Measurements from ENCODE around the gene KCP. TPM values are rescaled to one million over a fixed set of nuclear protein-coding genes. Genes with fewer than 3 reads are reported as not detected.

KCP gene
- polyA plus RNA-seq, 1 donor (not counting 4 experiments of a cell fraction or from before 2014, with no cell fraction given): not detected

DNA sequence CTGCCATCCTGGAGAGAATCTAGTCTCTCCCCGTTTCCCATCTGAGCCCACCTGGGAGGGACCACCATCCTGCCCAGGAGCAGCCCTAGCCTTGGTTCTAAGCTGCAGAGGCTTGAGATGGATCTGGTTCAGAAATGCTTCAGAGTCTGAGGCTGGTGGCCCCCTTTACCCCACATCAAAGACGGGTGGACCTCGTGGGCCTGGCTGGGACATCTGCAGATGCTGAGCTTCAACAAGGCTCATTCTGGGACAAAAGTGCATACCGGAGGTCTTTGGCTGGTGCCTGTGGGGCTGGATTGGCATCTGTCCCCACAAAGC, 22.3 kb upstream of the KCP start:
- no peak for FAIRE-seq
- no peaks in the 10 kb centered on the region for H3K9me1 ChIP-seq (ENCODE audit: control insufficient read depth, extremely low read depth, insufficient read depth, low read length)
- DNase-seq (ENCODE audit: low read depth, low spot score): no peak
- TF ChIP-seq, protein P1, sequence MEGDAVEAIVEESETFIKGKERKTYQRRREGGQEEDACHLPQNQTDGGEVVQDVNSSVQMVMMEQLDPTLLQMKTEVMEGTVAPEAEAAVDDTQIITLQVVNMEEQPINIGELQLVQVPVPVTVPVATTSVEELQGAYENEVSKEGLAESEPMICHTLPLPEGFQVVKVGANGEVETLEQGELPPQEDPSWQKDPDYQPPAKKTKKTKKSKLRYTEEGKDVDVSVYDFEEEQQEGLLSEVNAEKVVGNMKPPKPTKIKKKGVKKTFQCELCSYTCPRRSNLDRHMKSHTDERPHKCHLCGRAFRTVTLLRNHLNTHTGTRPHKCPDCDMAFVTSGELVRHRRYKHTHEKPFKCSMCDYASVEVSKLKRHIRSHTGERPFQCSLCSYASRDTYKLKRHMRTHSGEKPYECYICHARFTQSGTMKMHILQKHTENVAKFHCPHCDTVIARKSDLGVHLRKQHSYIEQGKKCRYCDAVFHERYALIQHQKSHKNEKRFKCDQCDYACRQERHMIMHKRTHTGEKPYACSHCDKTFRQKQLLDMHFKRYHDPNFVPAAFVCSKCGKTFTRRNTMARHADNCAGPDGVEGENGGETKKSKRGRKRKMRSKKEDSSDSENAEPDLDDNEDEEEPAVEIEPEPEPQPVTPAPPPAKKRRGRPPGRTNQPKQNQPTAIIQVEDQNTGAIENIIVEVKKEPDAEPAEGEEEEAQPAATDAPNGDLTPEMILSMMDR (optimal IDR thresholded peaks at IDR 0.05 in 1 of 3, IDR thresholded peaks at IDR 0.05 in 1 of 3, conservative IDR thresholded peaks at IDR 0.05 in 1 of 3; ENCODE audit: extremely low read depth in 1 of 3, insufficient read depth in 2 of 3, low read length in 3 of 3): no peak
- H3K9ac ChIP-seq (ENCODE audit: control insufficient read depth, extremely low read depth, insufficient read depth, low read length): no peak overlapping the region
- no peak overlapping the region for H2AFZ ChIP-seq (ENCODE audit: control insufficient read depth, low read length)
- H3K79me2 ChIP-seq (ENCODE audit: control insufficient read depth, insufficient read depth, low read length): no peaks in the 10 kb centered on the region
- no peaks in the 10 kb centered on the region for H3K4me1 ChIP-seq (ENCODE audit: control insufficient read depth, extremely low read depth, insufficient read depth, low read length)
- peaks cover 30% of the 10 kb centered on the region for H3K27me3 ChIP-seq (ENCODE audit: control insufficient read depth, extremely low read depth, insufficient read depth, low read length)
- H3K4me3 ChIP-seq (ENCODE audit: control insufficient read depth in 2 of 3, extremely low read depth in 1 of 3, insufficient read depth in 2 of 3, low read depth in 1 of 3, low read length in 3 of 3): no peak overlapping the region
- no peaks in the 10 kb centered on the region for H3K36me3 ChIP-seq (ENCODE audit: control insufficient read depth in 2 of 2, extremely low read depth in 1 of 2, insufficient read depth in 2 of 2, low read length in 2 of 2)
- dilution Hi-C loops (cut with MboI; ENCODE audit: extremely low pct_ligation_motif_present, low sequenced_read_pairs): no loop called here
- H3K9me3 ChIP-seq (ENCODE audit: control insufficient read depth, low read depth, low read length): no peaks in the 10 kb centered on the region
- H3K27ac ChIP-seq (ENCODE audit: control insufficient read depth, insufficient read depth, low read length): no peak overlapping the region
- H3K4me2 ChIP-seq (ENCODE audit: control insufficient read depth, extremely low read depth, insufficient read depth, low read depth, low read length): no peak overlapping the region
- no peaks in the 10 kb centered on the region for H4K20me1 ChIP-seq (ENCODE audit: control insufficient read depth, extremely low read depth, insufficient read depth, low read length)

DNA sequence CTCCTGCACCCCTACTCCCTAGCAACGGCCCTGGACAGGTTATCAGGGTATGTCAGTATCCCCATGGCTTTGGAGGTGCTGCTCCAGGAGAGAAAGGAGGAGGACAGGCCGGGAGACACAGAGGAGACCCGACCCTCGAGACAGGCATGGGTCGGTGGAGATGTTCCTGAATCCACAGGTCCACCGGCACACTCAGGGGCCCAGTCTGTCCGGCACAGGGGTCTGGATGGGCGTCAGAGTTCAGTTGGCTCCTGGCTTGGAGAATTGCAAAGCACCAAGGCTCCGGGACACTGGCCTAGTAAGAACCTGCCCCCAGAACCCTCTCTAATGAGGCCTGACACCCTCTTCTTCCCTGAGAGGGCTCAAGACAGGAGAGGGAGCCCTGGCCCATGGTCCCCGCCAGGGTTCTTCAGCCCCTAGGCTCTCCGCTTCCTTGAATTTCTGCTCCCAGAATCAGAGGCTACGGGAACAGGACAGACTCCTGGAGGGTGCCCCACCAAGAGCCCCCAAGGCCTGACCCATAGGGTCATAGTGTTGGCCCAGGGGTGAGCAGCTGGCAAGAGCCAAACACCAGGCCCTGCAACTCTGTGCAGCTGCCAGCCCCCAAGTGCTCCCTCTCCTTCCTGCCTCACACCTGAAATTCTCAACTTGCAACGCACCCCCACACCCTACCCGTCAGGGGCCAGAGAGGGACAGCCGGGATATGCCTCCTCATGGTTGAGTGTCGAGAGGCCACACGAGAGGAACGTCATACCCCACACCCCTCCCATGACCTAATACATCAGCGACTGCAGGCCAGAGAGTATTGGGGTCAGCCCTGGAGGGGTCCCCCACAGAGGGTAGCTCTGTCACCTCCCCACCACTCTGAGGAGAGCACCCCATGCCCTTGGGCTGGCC, 21.7 kb upstream of the KCP start:
- Histone ChIP-seq H3K27ac (ENCODE audit: control insufficient read depth, insufficient read depth, low read length) (no peak overlapping the region), H2AFZ (ENCODE audit: control insufficient read depth, low read length) (no peak overlapping the region), H3K4me3 (ENCODE audit: control insufficient read depth in 2 of 3, extremely low read depth in 1 of 3, insufficient read depth in 2 of 3, low read depth in 1 of 3, low read length in 3 of 3) (no peak overlapping the region), H3K9ac (ENCODE audit: control insufficient read depth, extremely low read depth, insufficient read depth, low read length) (no peak overlapping the region), H3K9me1 (ENCODE audit: control insufficient read depth, extremely low read depth, insufficient read depth, low read length) (no peaks in the 10 kb centered on the region), H3K4me1 (ENCODE audit: control insufficient read depth, extremely low read depth, insufficient read depth, low read length) (no peaks in the 10 kb centered on the region), H3K4me2 (ENCODE audit: control insufficient read depth, extremely low read depth, insufficient read depth, low read depth, low read length) (no peak overlapping the region), H3K36me3 (ENCODE audit: control insufficient read depth in 2 of 2, extremely low read depth in 1 of 2, insufficient read depth in 2 of 2, low read length in 2 of 2) (no peaks in the 10 kb centered on the region), H3K9me3 (ENCODE audit: control insufficient read depth, low read depth, low read length) (no peaks in the 10 kb centered on the region), H3K27me3 (ENCODE audit: control insufficient read depth, extremely low read depth, insufficient read depth, low read length) (peaks cover 23% of the 10 kb centered on the region), H3K79me2 (ENCODE audit: control insufficient read depth, insufficient read depth, low read length) (no peaks in the 10 kb centered on the region), H4K20me1 (ENCODE audit: control insufficient read depth, extremely low read depth, insufficient read depth, low read length) (no peaks in the 10 kb centered on the region)
- DNase-seq (ENCODE audit: low read depth, low spot score) (no peak), FAIRE-seq (no peak)
- TF ChIP-seq, protein P1 (optimal IDR thresholded peaks at IDR 0.05 in 1 of 3, IDR thresholded peaks at IDR 0.05 in 1 of 3, conservative IDR thresholded peaks at IDR 0.05 in 1 of 3; ENCODE audit: extremely low read depth in 1 of 3, insufficient read depth in 2 of 3, low read length in 3 of 3): no peak
- TF ChIP-seq EZH2 (IDR thresholded peaks at IDR 0.05; ENCODE audit: low read length): no peak
- dilution Hi-C loops (cut with MboI; ENCODE audit: extremely low pct_ligation_motif_present, low sequenced_read_pairs): no loop called here

Data from keratinocyte (primary cell).